IPS DF 6.9 (cell line): ENCODE results near the gene SLCO3A1.
A peak's percentile ranks its signal among the peaks of the same experiment; 100 is the strongest.

Experiments
- DNase-seq: peaks from one replicate; pipeline ENCODE4 v3.0.0-alpha.2; 2013; ENCODE audit warnings: low read depth, low spot score
- H3K27ac ChIP-seq: one replicate; pipeline ENCODE4 v1.5.1; 2013; ENCODE audit warnings: low read length, control low read depth
- H3K27me3 ChIP-seq: 2 replicates; pipeline ENCODE4 v1.6.1; 2013; ENCODE audit warnings: mild to moderate bottlenecking, low read length; ENCODE audit not compliant: control insufficient read depth, insufficient read depth
- H3K36me3 ChIP-seq: 2 replicates; pipeline ENCODE4 v1.6.1; 2013; ENCODE audit warnings: low read length; ENCODE audit not compliant: control insufficient read depth, insufficient read depth
- H3K4me1 ChIP-seq: 2 replicates; pipeline ENCODE4 v1.6.1; 2013; ENCODE audit warnings: low read length; ENCODE audit not compliant: control insufficient read depth, insufficient read depth
- H3K4me3 ChIP-seq: 2 replicates; pipeline ENCODE4 v1.5.1; 2013; ENCODE audit warnings: mild to moderate bottlenecking, low read length
- H3K9me3 ChIP-seq: 2 replicates; pipeline ENCODE4 v1.6.1; 2013; ENCODE audit warnings: low read length, inconsistent platforms; ENCODE audit not compliant: control insufficient read depth, insufficient read depth
- WGBS: extraction: QIAGEN DNeasy Blood & Tissue Kit; methylation state at CpG from one replicate; pipeline ENCODE4 v1.1.7; 2013; ENCODE audit warnings: mixed read lengths, missing lambda C conversion rate; ENCODE audit not compliant: insufficient read length, insufficient coverage; 5-methylcytosine and 5-hydroxymethylcytosine counted together

The SLCO3A1 gene

GRCh38 chr15:92092289-92093105, 239.0 kb downstream of the SLCO3A1 start:
- H3K36me3 ChIP-seq: no peaks in the 10 kb centered on the region
- WGBS: no CpG with 5 or more reads among the region's 10 CpGs
- no peak overlapping the region for H3K4me3 ChIP-seq
- H3K27ac ChIP-seq: no peak overlapping the region
- no peak for DNase-seq
- H3K4me1 ChIP-seq: peaks cover 6% of the 10 kb centered on the region; the same call in 1 of the 2 replicates
- no peaks in the 10 kb centered on the region for H3K27me3 ChIP-seq
- H3K9me3 ChIP-seq: no peaks in the 10 kb centered on the region

- Histone ChIP-seq H3K4me3 (no peak overlapping the region), H3K36me3 (no peaks in the 10 kb centered on the region), H3K27me3 (no peaks in the 10 kb centered on the region), H3K9me3 (no peaks in the 10 kb centered on the region), H3K4me1 (peaks cover 7% of the 10 kb centered on the region; the same call in 1 of the 2 replicates), H3K27ac (no peak overlapping the region)
- WGBS: no CpG with 5 or more reads among the region's 4 CpGs
- no peak for DNase-seq
Observed at GRCh38 chr15:92095693-92096092, 242.2 kb downstream of the SLCO3A1 start.

GRCh38 chr15:92097474-92098178, 244.1 kb downstream of the SLCO3A1 start:
- H3K36me3 ChIP-seq: no peaks in the 10 kb centered on the region
- WGBS: no CpG with 5 or more reads among the region's 17 CpGs
- DNase-seq: peak; percentile 63
- H3K9me3 ChIP-seq: no peaks in the 10 kb centered on the region
- H3K27me3 ChIP-seq: no peaks in the 10 kb centered on the region
- peaks cover 4% of the 10 kb centered on the region; the same call in 1 of the 2 replicates for H3K4me1 ChIP-seq
- H3K4me3 ChIP-seq: no peak overlapping the region
- no peak overlapping the region for H3K27ac ChIP-seq

- H3K36me3 ChIP-seq: no peaks in the 10 kb centered on the region
- WGBS: no CpG with 5 or more reads among the region's 5 CpGs
- H3K4me1 ChIP-seq: peaks cover 4% of the 10 kb centered on the region; the same call in 1 of the 2 replicates
- DNase-seq: no peak
- H3K4me3 ChIP-seq: no peak overlapping the region
- no peaks in the 10 kb centered on the region for H3K27me3 ChIP-seq
- H3K9me3 ChIP-seq: no peaks in the 10 kb centered on the region
- H3K27ac ChIP-seq: no peak overlapping the region
Observed at GRCh38 chr15:92098869-92099268, 245.4 kb downstream of the SLCO3A1 start.

GRCh38 chr15:92100301-92100700, 246.8 kb downstream of the SLCO3A1 start:
- Histone ChIP-seq H3K36me3 (no peaks in the 10 kb centered on the region), H3K27ac (no peak overlapping the region), H3K9me3 (no peaks in the 10 kb centered on the region), H3K27me3 (no peaks in the 10 kb centered on the region), H3K4me1 (peaks cover 4% of the 10 kb centered on the region; the same call in 1 of the 2 replicates), H3K4me3 (no peak overlapping the region)
- WGBS: no CpG with 5 or more reads among the region's 2 CpGs
- DNase-seq: no peak

GRCh38 chr15:92100751-92101150, 247.2 kb downstream of the SLCO3A1 start:
- H3K4me1 ChIP-seq: peaks cover 4% of the 10 kb centered on the region; the same call in 1 of the 2 replicates
- no peaks in the 10 kb centered on the region for H3K9me3 ChIP-seq
- no peak overlapping the region for H3K4me3 ChIP-seq
- no CpG with 5 or more reads among the region's 2 CpGs for WGBS
- no peaks in the 10 kb centered on the region for H3K27me3 ChIP-seq
- no peak overlapping the region for H3K27ac ChIP-seq
- no peaks in the 10 kb centered on the region for H3K36me3 ChIP-seq
- DNase-seq: no peak

GRCh38 chr15:92101708-92102394, 248.3 kb downstream of the SLCO3A1 start:
- no peak overlapping the region for H3K27ac ChIP-seq
- H3K27me3 ChIP-seq: no peaks in the 10 kb centered on the region
- H3K9me3 ChIP-seq: no peaks in the 10 kb centered on the region
- WGBS: no CpG with 5 or more reads among the region's 9 CpGs
- H3K4me1 ChIP-seq: peaks cover 4% of the 10 kb centered on the region; the same call in 1 of the 2 replicates
- DNase-seq: no peak
- no peaks in the 10 kb centered on the region for H3K36me3 ChIP-seq
- H3K4me3 ChIP-seq: no peak overlapping the region

GRCh38 chr15:92102395-92102755, 248.9 kb downstream of the SLCO3A1 start:
- Histone ChIP-seq H3K4me3 (no peak overlapping the region), H3K36me3 (no peaks in the 10 kb centered on the region), H3K4me1 (peaks cover 2% of the 10 kb centered on the region; the same call in 1 of the 2 replicates), H3K27me3 (no peaks in the 10 kb centered on the region), H3K9me3 (no peaks in the 10 kb centered on the region), H3K27ac (no peak overlapping the region)
- DNase-seq: no peak
- no CpG with 5 or more reads among the region's 2 CpGs for WGBS

GRCh38 chr15:92104072-92104471, 250.6 kb downstream of the SLCO3A1 start:
- Histone ChIP-seq H3K36me3 (no peaks in the 10 kb centered on the region), H3K4me1 (no peaks in the 10 kb centered on the region; the same call in 1 of the 2 replicates), H3K27ac (no peak overlapping the region), H3K27me3 (no peaks in the 10 kb centered on the region), H3K9me3 (no peaks in the 10 kb centered on the region), H3K4me3 (no peak overlapping the region)
- DNase-seq: no peak
- WGBS: no CpG with 5 or more reads among the region's 16 CpGs

GRCh38 chr15:92105611-92106010, 252.1 kb downstream of the SLCO3A1 start:
- Histone ChIP-seq H3K27ac (no peak overlapping the region), H3K36me3 (no peaks in the 10 kb centered on the region), H3K4me1 (no peaks in the 10 kb centered on the region), H3K4me3 (no peak overlapping the region), H3K27me3 (no peaks in the 10 kb centered on the region), H3K9me3 (no peaks in the 10 kb centered on the region)
- no CpG with 5 or more reads among the region's 10 CpGs for WGBS
- DNase-seq: no peak
